GM10248 (cell line): ENCODE data around the gene TOR4A.
"Not testable (repeated sequence)": the region's sequence is repeated elsewhere in the genome, so short reads cannot be mapped to it uniquely, and the experiment has no call there.

Experiments used
- CTCF ChIA-PET: fragments of 300-600 bp; sonication (Branson Sonifier 250); formaldehyde crosslinking; extraction: SDS; loops from one replicate; lab custom pipeline; 2021; ENCODE audit warnings: antibody characterized with exemption; lab: Yijun Ruan, JAX
- POLR2A ChIA-PET: fragments of 350-650 bp; sonication (Branson Sonifier 250); formaldehyde crosslinking; extraction: SDS; loops from one replicate; lab custom pipeline; 2020; ENCODE audit warnings: antibody characterized with exemption; lab: Yijun Ruan, JAX
- DNase-seq: peaks from one replicate; pipeline ENCODE4 v3.0.0; 2012; ENCODE audit errors: extremely low spot score
- TF ChIP-seq, protein P1 (sequence below): IDR thresholded peaks from 2 replicates; pipeline ENCODE4 v1.5.1; 2012; ENCODE audit warnings: mild to moderate bottlenecking, low read depth; ENCODE audit errors: extremely low read depth, missing control alignments, control extremely low read depth

TOR4A gene

GRCh38 chr9:137256856-137257255, 20.7 kb upstream of the TOR4A start:
- TF ChIP-seq, protein P1, sequence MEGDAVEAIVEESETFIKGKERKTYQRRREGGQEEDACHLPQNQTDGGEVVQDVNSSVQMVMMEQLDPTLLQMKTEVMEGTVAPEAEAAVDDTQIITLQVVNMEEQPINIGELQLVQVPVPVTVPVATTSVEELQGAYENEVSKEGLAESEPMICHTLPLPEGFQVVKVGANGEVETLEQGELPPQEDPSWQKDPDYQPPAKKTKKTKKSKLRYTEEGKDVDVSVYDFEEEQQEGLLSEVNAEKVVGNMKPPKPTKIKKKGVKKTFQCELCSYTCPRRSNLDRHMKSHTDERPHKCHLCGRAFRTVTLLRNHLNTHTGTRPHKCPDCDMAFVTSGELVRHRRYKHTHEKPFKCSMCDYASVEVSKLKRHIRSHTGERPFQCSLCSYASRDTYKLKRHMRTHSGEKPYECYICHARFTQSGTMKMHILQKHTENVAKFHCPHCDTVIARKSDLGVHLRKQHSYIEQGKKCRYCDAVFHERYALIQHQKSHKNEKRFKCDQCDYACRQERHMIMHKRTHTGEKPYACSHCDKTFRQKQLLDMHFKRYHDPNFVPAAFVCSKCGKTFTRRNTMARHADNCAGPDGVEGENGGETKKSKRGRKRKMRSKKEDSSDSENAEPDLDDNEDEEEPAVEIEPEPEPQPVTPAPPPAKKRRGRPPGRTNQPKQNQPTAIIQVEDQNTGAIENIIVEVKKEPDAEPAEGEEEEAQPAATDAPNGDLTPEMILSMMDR: no peak
- ChIA-PET POLR2A (interaction anchor here (1.0 to 7.2 kb wide), 2 partner anchors 14 to 45 kb away, joined by 3 to 124 read pairs; partner anchors contain the start of genes NRARP and TUBB4B), CTCF (interaction anchor here (0.9 to 2.3 kb wide), 7 partner anchors 10 to 166 kb away, joined by 3 to 13 read pairs (median 4); partner anchors contain the start of genes ANAPC2, EXD3, NOXA1 and NRARP)
- no peak for DNase-seq

DNA sequence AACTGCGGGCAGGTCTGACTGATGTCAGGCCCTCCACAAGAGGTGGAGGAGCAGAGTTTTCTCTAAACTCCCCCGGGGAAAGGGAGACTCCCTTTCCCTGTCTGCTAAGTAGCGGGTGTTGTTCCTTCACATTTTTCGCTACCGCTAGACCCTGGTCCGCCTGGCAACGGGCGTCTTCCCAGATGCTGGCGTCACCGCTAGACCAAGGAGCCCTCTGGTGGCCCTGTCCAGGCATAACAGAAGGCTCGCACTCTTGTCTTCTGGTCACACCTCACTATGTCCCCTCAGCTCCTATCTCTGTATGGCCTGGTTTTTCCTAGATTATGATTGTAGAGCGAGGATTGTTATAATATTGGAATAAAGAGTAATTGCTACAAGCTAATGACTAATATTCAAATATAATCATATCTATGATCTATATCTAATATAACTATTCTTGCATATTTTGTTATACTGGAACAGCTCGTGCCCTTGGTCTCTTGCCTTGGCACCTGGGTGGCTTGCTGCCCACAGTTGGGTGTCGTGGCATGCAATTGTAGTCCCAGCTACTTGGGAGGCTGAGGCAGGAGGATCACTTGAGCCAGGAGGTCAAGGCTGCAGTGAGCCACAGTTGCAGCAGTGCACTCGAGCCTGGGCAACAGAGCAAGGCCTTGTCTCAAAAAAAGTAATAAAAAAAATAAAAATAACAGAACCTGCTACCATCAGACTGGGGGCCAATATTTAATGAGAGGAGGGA, 15.2 kb upstream of the TOR4A start:
- TF ChIP-seq, protein P1: peak; percentile 2
- DNase-seq: not testable (repeated sequence)
- CTCF ChIA-PET: interaction anchor here (1.1 to 2.1 kb wide), 5 partner anchors 8 to 35 kb away, joined by 3 to 6 read pairs (median 4); partner anchors contain the start of gene RNF224
- POLR2A ChIA-PET: interaction anchor here (1.8 kb wide), 1 partner anchor 22 kb away, joined by 8 read pairs; the partner anchor contains the start of gene TUBB4B

DNA sequence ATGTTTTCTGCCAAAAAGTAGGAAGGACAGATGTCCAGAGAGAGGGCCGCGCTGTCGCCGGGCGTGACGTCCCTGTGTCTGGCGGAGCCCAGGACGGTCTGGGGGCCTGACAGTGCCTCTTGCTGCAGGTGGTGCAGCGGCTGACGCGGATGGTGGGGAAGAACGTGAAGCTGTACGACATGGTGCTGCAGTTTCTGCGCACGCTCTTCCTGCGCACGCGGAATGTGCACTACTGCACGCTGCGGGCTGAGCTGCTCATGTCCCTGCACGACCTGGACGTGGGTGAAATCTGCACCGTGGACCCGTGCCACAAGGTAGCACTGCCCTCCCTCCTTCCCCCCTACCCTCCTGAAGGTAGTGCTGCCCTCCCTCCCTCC, 14.6 kb upstream of the TOR4A start:
- ChIA-PET CTCF (interaction anchor here (1.1 to 2.1 kb wide), 4 partner anchors 9 to 36 kb away, joined by 3 to 6 read pairs (median 4); partner anchors contain the start of gene RNF224), POLR2A (interaction anchor here (1.8 kb wide), 1 partner anchor 22 kb away, joined by 8 read pairs; the partner anchor contains the start of gene TUBB4B)
- TF ChIP-seq, protein P1: no peak
- no peak for DNase-seq

GRCh38 chr9:137263506-137263905, 14.0 kb upstream of the TOR4A start:
- POLR2A ChIA-PET: no interaction called here
- DNase-seq: no peak
- TF ChIP-seq, protein P1: no peak
- CTCF ChIA-PET: interaction anchor here (1.1 to 1.3 kb wide), 3 partner anchors 9 to 160 kb away, joined by 3 read pairs; partner anchors contain the start of genes EXD3, NOXA1 and RNF224

- DNase-seq: no peak
- CTCF ChIA-PET: interaction anchor here (1.3 to 1.6 kb wide), 2 partner anchors 28 to 159 kb away, joined by 3 to 5 read pairs; partner anchors contain the start of genes EXD3 and NOXA1
- TF ChIP-seq, protein P1: no peak
- POLR2A ChIA-PET: interaction anchor here (2.1 kb wide), 1 partner anchor 24 kb away, joined by 5 read pairs; no protein-coding TSS in a partner anchor
Measured at GRCh38 chr9:137264067-137264466, 13.5 kb upstream of the TOR4A start.

DNA sequence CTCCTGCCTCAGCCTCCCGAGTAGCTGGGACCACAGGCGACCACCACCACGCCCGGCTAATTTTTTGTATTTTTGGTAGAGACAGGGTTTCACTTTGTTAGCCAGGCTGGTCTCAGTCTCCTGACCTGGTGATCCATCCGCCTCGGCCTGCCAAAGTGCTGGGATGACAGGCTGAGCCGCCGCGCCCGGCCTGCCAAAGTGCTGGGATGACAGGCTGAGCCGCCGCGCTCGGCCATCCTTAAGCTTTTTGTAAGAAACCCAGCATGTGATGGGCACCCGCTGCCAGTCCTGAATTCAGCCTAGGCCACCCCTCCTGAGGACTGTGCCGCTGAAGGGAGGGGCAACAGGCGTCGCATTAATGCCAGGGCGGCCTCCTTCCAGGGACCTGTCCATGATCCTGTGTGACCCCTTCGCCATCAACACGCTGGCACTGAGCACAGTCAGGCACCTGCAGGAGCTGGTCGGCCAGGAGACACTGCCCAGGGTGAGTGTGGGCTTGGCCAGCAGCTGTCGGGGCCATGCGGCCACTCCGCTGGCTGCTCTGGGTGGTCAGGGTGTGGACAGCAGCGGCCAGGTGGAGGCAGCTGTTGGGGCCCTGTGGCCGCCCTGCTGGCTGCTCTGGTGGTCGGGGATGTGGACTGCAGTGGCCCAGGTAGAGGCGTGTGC, 11.9 kb upstream of the TOR4A start:
- POLR2A ChIA-PET: interaction anchor here (0.7 to 2.1 kb wide), 2 partner anchors 23 to 25 kb away, joined by 3 to 5 read pairs; no protein-coding TSS in a partner anchor

More for the DNA sequence above, 11.9 kb upstream of the TOR4A start:
- no peak for DNase-seq
- TF ChIP-seq, protein P1: no peak
- CTCF ChIA-PET: interaction anchor here (0.7 to 1.8 kb wide), 3 partner anchors 21 to 77 kb away, joined by 3 to 5 read pairs (median 4); partner anchors contain the start of genes ANAPC2 and SSNA1
